Measurements from ENCODE around the gene PAK6.

PAK6 gene

GRCh38 chr15:40278026-40278425 is 39.2 kb downstream of the PAK6 start:
- no peak for DNase-seq

GRCh38 chr15:40279437-40280141 is 40.7 kb downstream of the PAK6 start:
- DNase-seq = peak; percentile 78

GRCh38 chr15:40280260-40281056 is 41.6 kb downstream of the PAK6 start:
- no peak for DNase-seq

GRCh38 chr15:40281057-40281800 is 42.4 kb downstream of the PAK6 start:
- no peak for DNase-seq

GRCh38 chr15:40281801-40282146 is 42.9 kb downstream of the PAK6 start:
- no peak for DNase-seq

- peak; percentile 85 for DNase-seq
These were observed 43.4 kb downstream of the PAK6 start for GRCh38 chr15:40282147-40282868.

- peak; percentile 68 for DNase-seq
These were observed 44.2 kb downstream of the PAK6 start, which contains the start of gene ANKRD63 for GRCh38 chr15:40282869-40283614. Gene ANKRD63, minus strand, starts transcription at chr15:40283064. Its CDS starts 478 bp downstream, at chr15:40282586.

- DNase-seq = no peak
These were observed 44.9 kb downstream of the PAK6 start for GRCh38 chr15:40283615-40284300.

- no peak for DNase-seq
These were observed 46.3 kb downstream of the PAK6 start for GRCh38 chr15:40285151-40285550.

GRCh38 chr15:40285554-40286011 is 46.7 kb downstream of the PAK6 start:
- DNase-seq = no peak

GRCh38 chr15:40286061-40286532 is 47.2 kb downstream of the PAK6 start:
- DNase-seq = no peak

GRCh38 chr15:40286794-40287193 is 47.9 kb downstream of the PAK6 start:
- DNase-seq = no peak

- no peak for DNase-seq
These were observed 48.6 kb downstream of the PAK6 start for GRCh38 chr15:40287505-40287904.

GRCh38 chr15:40287968-40288367 is 49.1 kb downstream of the PAK6 start:
- no peak for DNase-seq

GRCh38 chr15:40289140-40289775 is 50.4 kb downstream of the PAK6 start:
- peak; percentile 66 for DNase-seq

- DNase-seq = no peak
These were observed 51.7 kb downstream of the PAK6 start for GRCh38 chr15:40290545-40290917.

GRCh38 chr15:40290918-40291574 is 52.2 kb downstream of the PAK6 start:
- peak; percentile 79 for DNase-seq

- DNase-seq = no peak
These were observed 53.4 kb downstream of the PAK6 start for GRCh38 chr15:40292246-40292645.

- no peak for DNase-seq
These were observed 54.1 kb downstream of the PAK6 start for GRCh38 chr15:40293006-40293405.

Measured in DMS53 (cell line).